Muscle of back (tissue), 11 donors: ENCODE measurements around the gene ADI1. TPM values are rescaled to one million over a fixed set of nuclear protein-coding genes. Genes with fewer than 3 reads are reported as not detected.

ENCODE experiments used
- DNase-seq, 3 donors: peaks; one replicate each; pipeline versions ENCODE4 v3.0.0 to v3.0.0-alpha.2; 2013
- polyA plus RNA-seq, 10 donors: library from polyadenylated mRNA; unstranded; fragments of 120-200 nt; gene quantifications; one replicate each; pipeline ENCODE4 v1.2.1, GENCODE V29; 2013; ENCODE audit not compliant: insufficient read length in 10 of 10

ADI1 gene
- polyA plus RNA-seq, 10 donors: 48.7 to 67.8 (median 56.4) TPM

- peak; percentile 49 to 79 (median 78) for DNase-seq
These were observed 35.9 kb downstream of the ADI1 start for GRCh38 chr2:3483227-3483985.

GRCh38 chr2:3482363-3482821, 36.9 kb downstream of the ADI1 start:
- no peak for DNase-seq

GRCh38 chr2:3481736-3482362, 37.5 kb downstream of the ADI1 start:
- no peak for DNase-seq

- DNase-seq: no peak
These were observed 38.3 kb downstream of the ADI1 start for GRCh38 chr2:3481011-3481400.

GRCh38 chr2:3480352-3481010, 38.9 kb downstream of the ADI1 start:
- no peak for DNase-seq

GRCh38 chr2:3479430-3480320, 39.7 kb downstream of the ADI1 start:
- no peak for DNase-seq

GRCh38 chr2:3478846-3479385, 40.4 kb downstream of the ADI1 start:
- DNase-seq: no peak

- no peak for DNase-seq
These were observed 42.4 kb downstream of the ADI1 start for GRCh38 chr2:3476985-3477327.

- peak in 2 of 3 donors; percentile 44 to 63 for DNase-seq
These were observed 42.9 kb downstream of the ADI1 start for GRCh38 chr2:3476321-3476984.

- DNase-seq: no peak
These were observed 43.6 kb downstream of the ADI1 start for GRCh38 chr2:3475771-3476170.

GRCh38 chr2:3472966-3473365, 46.4 kb downstream of the ADI1 start:
- DNase-seq: no peak

- no peak for DNase-seq
These were observed 47.0 kb downstream of the ADI1 start for GRCh38 chr2:3472296-3472695.

GRCh38 chr2:3470856-3471737, 48.2 kb downstream of the ADI1 start:
- DNase-seq: peak in 1 of 3 donors; percentile 38

- no peak for DNase-seq
These were observed 49.1 kb downstream of the ADI1 start for GRCh38 chr2:3470166-3470651.

GRCh38 chr2:3469486-3469885, 49.8 kb downstream of the ADI1 start:
- DNase-seq: no peak

- DNase-seq: no peak
These were observed 50.9 kb downstream of the ADI1 start for GRCh38 chr2:3468296-3468988.

GRCh38 chr2:3467654-3468053, 51.7 kb downstream of the ADI1 start:
- DNase-seq: no peak

- DNase-seq: no peak
These were observed 52.4 kb downstream of the ADI1 start for GRCh38 chr2:3466966-3467365.

GRCh38 chr2:3466482-3466863, 52.9 kb downstream of the ADI1 start:
- no peak for DNase-seq
